Endothelial cell of umbilical vein (primary cell): Measurements from ENCODE around the gene NUMBL. TPM values are rescaled to one million over a fixed set of nuclear protein-coding genes. Genes with fewer than 3 reads are reported as not detected.
A peak's percentile ranks its signal among the peaks of the same experiment; 100 is the strongest.

Experiments used
- BruUV-seq: library from RNA; stranded (reverse); fragments of 400-500 nt; replicated peaks from 2 replicates; lab custom pipeline; 2021; lab: Mats Ljungman, UMichigan
- CTCF ChIA-PET: fragments of 300-600, 350-600 bp; sonication (Branson Sonifier 250); formaldehyde crosslinking; loops from one replicate; lab custom pipeline; 2021; ENCODE audit warnings: antibody characterized with exemption, inconsistent platforms; lab: Charles Lee
- POLR2A ChIA-PET: fragments of 300-600, 350-600 bp; sonication (Branson Sonifier 250); formaldehyde crosslinking; loops from one replicate; lab custom pipeline; 2021; ENCODE audit warnings: antibody characterized with exemption, inconsistent platforms; lab: Charles Lee
- DNase-seq: peaks from one replicate; pipeline ENCODE4 v3.0.0-alpha.2; 2011; ENCODE audit warnings: low read depth, low spot score
- FAIRE-seq: peaks from 2 replicates; lab custom pipeline; 2011; peaks lifted over from hg19 to GRCh38; lab: Jason Lieb, UNC
- H2AFZ ChIP-seq: 2 replicates; pipeline ENCODE4 v1.6.0; 2012; ENCODE audit warnings: low read depth, low read length, control low read depth, inconsistent platforms
- H3K27ac ChIP-seq: 2 replicates; pipeline ENCODE4 v1.5.1; 2011; ENCODE audit warnings: low read depth, mild to moderate bottlenecking, control low read depth, low read length, moderate library complexity; ENCODE audit not compliant: insufficient read depth
- H3K27me3 ChIP-seq, 2 experiments: 2 replicates each; pipeline versions ENCODE4 v1.6.0 to v1.6.1; 2011; ENCODE audit warnings: low read length in 2 of 2, mixed read lengths in 1 of 2; ENCODE audit not compliant: control insufficient read depth in 2 of 2, insufficient read depth in 2 of 2
- H3K36me3 ChIP-seq, 2 experiments: 2 replicates in 1 of 2; 3 replicates in 1 of 2; pipeline ENCODE4 v1.5.1; 2011; ENCODE audit warnings: low read length in 2 of 2, mild to moderate bottlenecking in 1 of 2, moderate library complexity in 1 of 2; ENCODE audit not compliant: control insufficient read depth in 2 of 2, insufficient read depth in 2 of 2; ENCODE audit errors: extremely low read depth in 1 of 2
- H3K4me1 ChIP-seq: 3 replicates; pipeline ENCODE4 v1.5.1; 2011; ENCODE audit warnings: mild to moderate bottlenecking, low read length; ENCODE audit not compliant: control insufficient read depth, insufficient read depth; ENCODE audit errors: extremely low read depth
- H3K4me2 ChIP-seq: 2 replicates; pipeline ENCODE4 v1.6.1; 2011; ENCODE audit warnings: low read length, control low read depth, mixed read lengths; ENCODE audit not compliant: insufficient read depth
- H3K4me3 ChIP-seq, 3 experiments: fragments of 200-600 bp in 1 of 3; sonication (generic), shearing (Covaris generic) in 1 of 3; replicated peaks in 1 of 3; 2 replicates each; pipeline ENCODE4 v1.5.1; 2011 to 2016; ENCODE audit warnings: control low read depth in 3 of 3, low read length in 3 of 3, mild to moderate bottlenecking in 2 of 3, inconsistent platforms in 1 of 3, low read depth in 1 of 3, moderate library complexity in 1 of 3; ENCODE audit not compliant: insufficient read depth in 1 of 3
- H3K79me2 ChIP-seq: 2 replicates; pipeline ENCODE4 v1.6.0; 2012; ENCODE audit warnings: low read length, inconsistent platforms; ENCODE audit not compliant: control insufficient read depth, insufficient read depth
- H3K9ac ChIP-seq: replicated peaks from 2 replicates; pipeline ENCODE3; 2011; ENCODE audit warnings: low read length, control low read depth; ENCODE audit not compliant: insufficient read depth; ENCODE audit errors: extremely low read depth
- H3K9me1 ChIP-seq: replicated peaks from 3 replicates; pipeline ENCODE4 v1.6.0; 2011; ENCODE audit warnings: mild to moderate bottlenecking, low read length; ENCODE audit not compliant: control insufficient read depth, insufficient read depth; ENCODE audit errors: extremely low read depth
- H3K9me3 ChIP-seq: replicated peaks from 2 replicates; pipeline ENCODE4 v1.5.1; 2012; ENCODE audit warnings: low read length, inconsistent platforms; ENCODE audit not compliant: control insufficient read depth, insufficient read depth
- H4K20me1 ChIP-seq: replicated peaks from 2 replicates; pipeline ENCODE3; 2011; ENCODE audit warnings: mild to moderate bottlenecking, low read length; ENCODE audit not compliant: control insufficient read depth, insufficient read depth; ENCODE audit errors: extremely low read depth
- FOS ChIP-seq: IDR thresholded peaks from 2 replicates; pipeline ENCODE4 v1.6.1; 2011; ENCODE audit warnings: mild to moderate bottlenecking, low read length, moderate library complexity, borderline replicate concordance; ENCODE audit not compliant: insufficient read depth
- JUN ChIP-seq: IDR thresholded peaks from 2 replicates; pipeline ENCODE4 v1.6.1; 2011; ENCODE audit warnings: borderline replicate concordance, low read depth; ENCODE audit not compliant: insufficient read length, insufficient read depth
- MYC ChIP-seq: IDR thresholded peaks from one replicate; pipeline ENCODE4 v1.6.1; 2011; ENCODE audit warnings: mild to moderate bottlenecking, low read depth, low read length
- POLR2A ChIP-seq: IDR thresholded peaks from 2 replicates; pipeline ENCODE4 v1.6.1; 2012; ENCODE audit warnings: low read depth, mild to moderate bottlenecking, control low read depth, low read length
- POLR2AphosphoS5 ChIP-seq: IDR thresholded peaks from 2 replicates; pipeline ENCODE4 v1.6.1; 2012; ENCODE audit warnings: low read depth, mild to moderate bottlenecking, control low read depth, low read length, moderate library complexity; ENCODE audit not compliant: insufficient read depth
- dilution Hi-C: fragments of 300-500 bp; cut with MboI; formaldehyde crosslinking; loops from one replicate; pipeline ENCODE4 v1.15.0; 2019; ENCODE audit warnings: low sequenced_read_pairs; ENCODE audit not compliant: extremely low pct_ligation_motif_present
- intact Hi-C: fragments of 100-400 bp; cut with micrococcal nuclease; formaldehyde crosslinking; loops from one replicate; pipeline ENCODE4 v1.10.0; 2022
- polyA plus RNA-seq, 4 experiments: library from polyadenylated mRNA; depleted of rRNA in 3 of 4; stranded (reverse) in 3 of 4; unstranded in 1 of 4; fragments of >200 nt; gene quantifications; 2 replicates each; pipeline versions ENCODE4 v1.2.1 to v1.2.3, GENCODE V29; 2011 to 2012; ENCODE audit warnings: missing spikeins in 1 of 4
- total RNA-seq: library from RNA; stranded (reverse); gene quantifications from 2 replicates; pipeline ENCODE4 v1.2.3, GENCODE V29; 2021
- TF ChIP-seq, protein P1 (sequence below): IDR thresholded peaks from 2 replicates; pipeline ENCODE4 v1.6.1; 2011; ENCODE audit not compliant: insufficient read depth, insufficient read length
- TF ChIP-seq, protein P2 (sequence below), 2 donors: IDR thresholded peaks; 1 replicate in 1 of 2; 2 replicates in 1 of 2; pipeline ENCODE4 v1.5.1; 2011; ENCODE audit warnings: low read length in 2 of 2, mild to moderate bottlenecking in 2 of 2, moderate library complexity in 2 of 2, control low read depth in 1 of 2, inconsistent platforms in 1 of 2, low read depth in 1 of 2; ENCODE audit not compliant: insufficient read depth in 1 of 2; ENCODE audit errors: extremely low read depth in 1 of 2

Gene NUMBL
- total and polyA plus RNA-seq, 2 donors (not counting 3 experiments of a cell fraction or from before 2014, with no cell fraction given): 21.5 to 46.7 TPM

DNA sequence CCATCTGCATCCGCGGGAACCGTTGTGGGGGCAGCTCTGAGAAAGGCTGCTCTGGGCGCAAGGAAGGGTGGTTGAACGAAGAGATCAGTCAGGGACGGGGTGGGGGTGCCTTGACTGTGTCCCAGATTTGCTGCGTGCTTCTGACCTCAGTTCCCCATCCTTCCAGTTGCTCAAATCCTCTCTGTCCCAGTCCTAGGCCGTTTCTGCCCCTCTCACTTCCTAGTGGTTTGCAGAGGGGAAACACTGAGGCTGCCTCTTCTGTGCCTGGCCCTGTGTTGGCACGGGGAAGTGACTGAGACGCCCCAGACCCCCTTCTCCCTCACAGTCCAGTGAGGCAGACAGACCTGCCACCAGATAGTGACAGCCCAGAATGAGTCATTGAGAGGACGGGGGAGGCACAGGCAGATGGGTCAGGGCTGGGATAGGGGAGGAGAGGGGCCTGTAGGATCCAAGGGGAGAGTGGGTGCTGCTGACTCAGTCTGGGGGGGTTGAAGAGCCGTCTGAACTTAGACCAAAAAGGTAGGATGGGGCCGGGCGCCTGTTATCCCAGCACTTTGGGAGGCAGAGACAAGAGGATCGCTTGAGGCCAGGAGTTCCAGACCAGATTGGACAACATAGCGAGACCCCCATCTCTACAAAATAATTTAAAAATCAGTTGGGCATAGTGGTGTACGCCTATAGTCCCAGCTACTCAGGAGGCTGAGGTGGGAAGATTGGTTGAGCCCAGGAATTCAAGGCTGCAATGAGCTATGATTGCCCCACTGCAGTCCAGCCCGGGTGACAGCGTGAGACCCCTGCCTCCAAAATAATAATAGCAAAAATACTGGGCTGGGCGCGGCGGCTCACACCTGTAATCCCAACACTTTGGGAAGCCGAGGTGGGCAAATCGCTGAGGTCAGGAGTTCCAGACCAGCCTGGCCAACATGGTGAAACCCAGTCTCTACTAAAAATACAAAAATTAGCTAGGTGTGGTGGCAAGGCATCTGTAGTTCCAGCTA is 26.5 kb downstream of the NUMBL start:
- Histone ChIP-seq H4K20me1 (no peaks in the 10 kb centered on the region), H3K4me3 (peak overlapping the region in 2 of 3 experiments; percentile 44 to 63), H3K9ac (peak overlapping the region; percentile 52), H3K4me1 (peaks cover 13% of the 10 kb centered on the region), H2AFZ (peak overlapping the region; percentile 90), H3K27ac (no peak overlapping the region), H3K79me2 (no peaks in the 10 kb centered on the region), H3K9me3 (no peaks in the 10 kb centered on the region), H3K27me3 (no peaks in the 10 kb centered on the region), H3K4me2 (peak overlapping the region; percentile 77), H3K9me1 (no peaks in the 10 kb centered on the region), H3K36me3 (peaks cover 0 to 5% of the 10 kb centered on the region in 2 experiments)
- dilution Hi-C loops: no loop called here
- no peak for FAIRE-seq
- POLR2A ChIA-PET: interaction anchor here (0.6 to 1.4 kb wide), 2 partner anchors 114 to 143 kb away, joined by 3 to 5 read pairs; partner anchors contain the start of gene RAB4B
- CTCF ChIA-PET: interaction anchor here (0.6 to 6.2 kb wide), 34 partner anchors 10 to 598 kb away, joined by 3 to 70 read pairs (median 5); partner anchors contain the start of genes ACTMAP, COQ8B, EGLN2 and ITPKC
- DNase-seq: no peak
- TF ChIP-seq MYC (no peak), POLR2A (peak; percentile 1), FOS (peak; percentile 17)
- intact Hi-C loops: loop anchor here (1.0 kb wide), 5 partner anchors 51 to 480 kb away; partner anchors contain the start of gene ACTMAP
- no TSS peak for BruUV-seq

DNA sequence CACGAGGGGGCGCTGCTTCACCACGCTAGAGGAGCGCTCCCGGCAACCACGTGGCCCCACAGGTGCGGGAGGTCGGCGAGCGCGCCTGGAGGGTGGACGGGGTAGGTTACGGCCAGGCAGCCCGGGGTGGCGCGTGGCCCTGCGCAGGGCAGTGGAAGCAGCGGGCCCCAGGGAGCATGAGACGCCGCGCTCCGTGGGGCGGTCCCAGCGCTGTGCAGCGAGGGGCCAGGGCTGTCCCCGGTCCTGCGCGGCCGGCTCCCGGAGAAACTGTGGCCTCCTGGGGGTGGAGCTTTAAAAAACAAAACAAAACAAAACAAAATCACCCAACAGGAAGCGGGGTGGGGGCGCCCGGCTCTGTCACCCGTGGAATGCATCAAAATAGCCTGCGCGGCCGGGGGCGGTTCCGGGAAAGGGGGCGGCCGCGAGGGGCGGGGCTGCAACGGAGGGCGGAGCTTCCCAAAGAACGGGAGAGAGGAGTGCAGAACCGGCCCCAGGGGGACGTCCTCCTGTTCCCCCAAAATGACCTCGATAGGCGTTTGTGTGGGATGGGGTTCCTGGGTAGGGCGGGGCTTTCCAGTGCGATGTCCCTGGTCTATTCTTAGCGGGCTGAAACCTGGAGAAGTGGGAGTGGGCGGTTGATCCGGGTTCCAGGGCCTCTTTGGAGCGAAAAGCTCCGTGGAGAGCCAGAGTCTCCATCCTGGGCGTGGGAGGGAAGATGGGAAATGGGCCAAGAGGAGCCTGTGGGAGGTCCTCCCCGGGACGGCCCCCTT is 27.3 kb downstream of the NUMBL start:
- intact Hi-C loops: loop anchor here (1.0 kb wide), 5 partner anchors 52 to 481 kb away; partner anchors contain the start of gene ACTMAP
- DNase-seq (peak; percentile 82), FAIRE-seq (peak; percentile 82)

More for the DNA sequence above, 27.3 kb downstream of the NUMBL start:
- BruUV-seq: no TSS peak
- Histone ChIP-seq H3K4me2 (peak overlapping the region; percentile 77), H2AFZ (peak overlapping the region; percentile 90), H3K36me3 (peaks cover 0 to 3% of the 10 kb centered on the region in 2 experiments), H3K27ac (no peak overlapping the region), H3K27me3 (no peaks in the 10 kb centered on the region), H3K4me3 (peak overlapping the region; percentile 44 to 63 (median 51)), H3K9ac (peak overlapping the region; percentile 52), H3K9me3 (no peaks in the 10 kb centered on the region), H3K79me2 (no peaks in the 10 kb centered on the region), H3K9me1 (no peaks in the 10 kb centered on the region), H3K4me1 (peaks cover 13% of the 10 kb centered on the region), H4K20me1 (no peaks in the 10 kb centered on the region)
- CTCF ChIA-PET: interaction anchor here (0.6 to 6.2 kb wide), 33 partner anchors 10 to 599 kb away, joined by 3 to 70 read pairs (median 5); partner anchors contain the start of genes ACTMAP, COQ8B, EGLN2 and ITPKC
- POLR2A ChIA-PET: interaction anchor here (0.6 to 1.4 kb wide), 2 partner anchors 115 to 144 kb away, joined by 3 to 5 read pairs; partner anchors contain the start of gene RAB4B
- TF ChIP-seq POLR2A (peak; percentile 10), POLR2AphosphoS5 (no peak), MYC (peak; percentile 87), JUN (no peak)
- TF ChIP-seq, protein P1, sequence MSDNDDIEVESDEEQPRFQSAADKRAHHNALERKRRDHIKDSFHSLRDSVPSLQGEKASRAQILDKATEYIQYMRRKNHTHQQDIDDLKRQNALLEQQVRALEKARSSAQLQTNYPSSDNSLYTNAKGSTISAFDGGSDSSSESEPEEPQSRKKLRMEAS: peak; percentile 99
- TF ChIP-seq, protein P2, sequence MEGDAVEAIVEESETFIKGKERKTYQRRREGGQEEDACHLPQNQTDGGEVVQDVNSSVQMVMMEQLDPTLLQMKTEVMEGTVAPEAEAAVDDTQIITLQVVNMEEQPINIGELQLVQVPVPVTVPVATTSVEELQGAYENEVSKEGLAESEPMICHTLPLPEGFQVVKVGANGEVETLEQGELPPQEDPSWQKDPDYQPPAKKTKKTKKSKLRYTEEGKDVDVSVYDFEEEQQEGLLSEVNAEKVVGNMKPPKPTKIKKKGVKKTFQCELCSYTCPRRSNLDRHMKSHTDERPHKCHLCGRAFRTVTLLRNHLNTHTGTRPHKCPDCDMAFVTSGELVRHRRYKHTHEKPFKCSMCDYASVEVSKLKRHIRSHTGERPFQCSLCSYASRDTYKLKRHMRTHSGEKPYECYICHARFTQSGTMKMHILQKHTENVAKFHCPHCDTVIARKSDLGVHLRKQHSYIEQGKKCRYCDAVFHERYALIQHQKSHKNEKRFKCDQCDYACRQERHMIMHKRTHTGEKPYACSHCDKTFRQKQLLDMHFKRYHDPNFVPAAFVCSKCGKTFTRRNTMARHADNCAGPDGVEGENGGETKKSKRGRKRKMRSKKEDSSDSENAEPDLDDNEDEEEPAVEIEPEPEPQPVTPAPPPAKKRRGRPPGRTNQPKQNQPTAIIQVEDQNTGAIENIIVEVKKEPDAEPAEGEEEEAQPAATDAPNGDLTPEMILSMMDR (IDR thresholded peaks at IDR 0.05; ENCODE audit: extremely low read depth in 1 of 2, insufficient read depth in 1 of 2, low read depth in 1 of 2, low read length in 2 of 2): peak in 1 of 2 donors; percentile 96
- dilution Hi-C loops: no loop called here
